OCI-LY7 (cell line): ENCODE data around the gene SRBD1.

Experiments used
- CTCF ChIP-seq: fragments of 200-600 bp; sonication (generic); conservative IDR thresholded peaks from 2 replicates; pipeline ENCODE4 v1.5.1; 2014; ENCODE audit warnings: mild to moderate bottlenecking, antibody characterized with exemption, low read length, moderate library complexity, mixed read lengths
- EZH2phosphoT487 ChIP-seq: fragments of 200-600 bp; sonication (generic); IDR thresholded peaks from 2 replicates; pipeline ENCODE4 v1.6.1; 2018; ENCODE audit warnings: low read depth, borderline replicate concordance, mild to moderate bottlenecking, mixed run types, antibody characterized with exemption, low read length, moderate library complexity, mixed read lengths

GRCh38 chr2:45572979-45573378 is 38.1 kb downstream of the SRBD1 start:
- TF ChIP-seq CTCF: no peak
- no peak for TF ChIP-seq EZH2phosphoT487
